ENCODE measurements around the gene WDR27. TPM values are rescaled to one million over a fixed set of nuclear protein-coding genes. Genes with fewer than 3 reads are reported as not detected.

WDR27 gene
- total and polyA plus RNA-seq, 2 experiments from 2014 or later, result 54.4 to 83.0 TPM

DNA sequence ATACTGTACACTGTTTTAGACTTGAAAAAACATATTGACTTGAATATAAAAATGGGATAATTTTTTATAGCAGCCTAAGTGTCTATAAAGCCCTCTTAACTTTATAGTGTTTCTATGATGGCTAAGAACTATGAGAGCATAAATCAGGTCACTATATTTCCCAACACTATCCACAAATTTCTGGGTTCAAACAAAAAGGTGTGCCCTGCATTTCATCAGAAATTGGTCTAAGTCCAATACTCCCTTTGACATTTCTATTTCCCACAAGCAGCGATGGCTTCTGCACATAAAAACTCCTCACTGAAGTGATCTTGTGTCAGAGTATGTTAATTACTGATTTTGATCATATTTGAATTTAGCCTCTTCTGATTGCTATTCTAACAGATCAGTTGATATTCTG is 143.9 kb downstream of the WDR27 start:
- no peaks in the 10 kb centered on the region for H3K36me3 ChIP-seq
- H3K4me3 ChIP-seq, result no peak overlapping the region
- H3K27me3 ChIP-seq, result no peaks in the 10 kb centered on the region
- no peak overlapping the region for H3K27ac ChIP-seq
- H3K4me1 ChIP-seq (ENCODE audit: low read depth), result no peaks in the 10 kb centered on the region
- TF ChIP-seq, protein P1, sequence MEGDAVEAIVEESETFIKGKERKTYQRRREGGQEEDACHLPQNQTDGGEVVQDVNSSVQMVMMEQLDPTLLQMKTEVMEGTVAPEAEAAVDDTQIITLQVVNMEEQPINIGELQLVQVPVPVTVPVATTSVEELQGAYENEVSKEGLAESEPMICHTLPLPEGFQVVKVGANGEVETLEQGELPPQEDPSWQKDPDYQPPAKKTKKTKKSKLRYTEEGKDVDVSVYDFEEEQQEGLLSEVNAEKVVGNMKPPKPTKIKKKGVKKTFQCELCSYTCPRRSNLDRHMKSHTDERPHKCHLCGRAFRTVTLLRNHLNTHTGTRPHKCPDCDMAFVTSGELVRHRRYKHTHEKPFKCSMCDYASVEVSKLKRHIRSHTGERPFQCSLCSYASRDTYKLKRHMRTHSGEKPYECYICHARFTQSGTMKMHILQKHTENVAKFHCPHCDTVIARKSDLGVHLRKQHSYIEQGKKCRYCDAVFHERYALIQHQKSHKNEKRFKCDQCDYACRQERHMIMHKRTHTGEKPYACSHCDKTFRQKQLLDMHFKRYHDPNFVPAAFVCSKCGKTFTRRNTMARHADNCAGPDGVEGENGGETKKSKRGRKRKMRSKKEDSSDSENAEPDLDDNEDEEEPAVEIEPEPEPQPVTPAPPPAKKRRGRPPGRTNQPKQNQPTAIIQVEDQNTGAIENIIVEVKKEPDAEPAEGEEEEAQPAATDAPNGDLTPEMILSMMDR (IDR thresholded peaks at IDR 0.05; ENCODE audit: low read depth, low read length), result no peak
- no peaks in the 10 kb centered on the region for H3K9me3 ChIP-seq (ENCODE audit: low read depth)
- DNase-seq (ENCODE audit: low read depth in 1 of 2, low spot score in 1 of 2), result no peak

DNA sequence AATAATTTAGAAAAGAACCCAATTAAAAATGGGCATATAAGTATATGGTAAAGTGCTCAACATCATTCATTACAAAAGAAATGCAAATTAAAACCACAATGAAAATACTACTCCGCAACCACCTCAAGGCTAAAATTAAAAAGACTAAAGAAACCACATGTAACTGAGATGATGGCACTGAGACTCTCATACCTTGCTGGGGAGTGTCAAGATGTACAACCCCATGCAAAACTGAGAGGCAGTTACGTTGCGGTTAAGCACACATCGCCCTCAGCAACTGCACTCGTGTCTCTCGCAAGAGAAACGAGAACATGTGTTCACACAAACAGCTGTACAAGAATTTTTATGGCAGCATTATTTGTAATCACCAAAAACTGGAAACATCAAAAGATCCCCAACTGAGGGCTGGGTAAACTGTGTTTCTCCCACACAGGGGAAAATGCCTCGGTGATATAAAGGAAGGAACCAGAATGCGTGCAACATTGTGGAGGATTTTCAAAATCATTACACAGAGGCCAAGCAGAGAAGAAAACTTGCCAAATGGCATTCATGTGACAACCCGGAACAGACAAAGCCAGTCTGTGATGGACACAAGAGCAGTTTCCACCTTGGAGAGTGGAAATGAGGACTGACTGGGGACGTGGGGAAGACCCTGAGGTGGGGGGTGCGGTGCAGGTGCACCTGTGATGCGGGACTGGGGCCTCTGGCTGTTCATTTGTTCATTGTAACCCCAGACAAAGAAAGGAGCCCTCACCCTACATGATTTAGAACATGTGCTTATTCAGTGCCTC is 144.9 kb downstream of the WDR27 start:
- no peak for DNase-seq (ENCODE audit: low read depth in 1 of 2, low spot score in 1 of 2)
- H3K9me3 ChIP-seq (ENCODE audit: low read depth), result no peaks in the 10 kb centered on the region
- no peaks in the 10 kb centered on the region for H3K4me1 ChIP-seq (ENCODE audit: low read depth)
- no peaks in the 10 kb centered on the region for H3K27me3 ChIP-seq
- TF ChIP-seq, protein P1 (IDR thresholded peaks at IDR 0.05; ENCODE audit: low read depth, low read length), result no peak
- no peaks in the 10 kb centered on the region for H3K36me3 ChIP-seq
- no peak overlapping the region for H3K27ac ChIP-seq
- no peak overlapping the region for H3K4me3 ChIP-seq

DNA sequence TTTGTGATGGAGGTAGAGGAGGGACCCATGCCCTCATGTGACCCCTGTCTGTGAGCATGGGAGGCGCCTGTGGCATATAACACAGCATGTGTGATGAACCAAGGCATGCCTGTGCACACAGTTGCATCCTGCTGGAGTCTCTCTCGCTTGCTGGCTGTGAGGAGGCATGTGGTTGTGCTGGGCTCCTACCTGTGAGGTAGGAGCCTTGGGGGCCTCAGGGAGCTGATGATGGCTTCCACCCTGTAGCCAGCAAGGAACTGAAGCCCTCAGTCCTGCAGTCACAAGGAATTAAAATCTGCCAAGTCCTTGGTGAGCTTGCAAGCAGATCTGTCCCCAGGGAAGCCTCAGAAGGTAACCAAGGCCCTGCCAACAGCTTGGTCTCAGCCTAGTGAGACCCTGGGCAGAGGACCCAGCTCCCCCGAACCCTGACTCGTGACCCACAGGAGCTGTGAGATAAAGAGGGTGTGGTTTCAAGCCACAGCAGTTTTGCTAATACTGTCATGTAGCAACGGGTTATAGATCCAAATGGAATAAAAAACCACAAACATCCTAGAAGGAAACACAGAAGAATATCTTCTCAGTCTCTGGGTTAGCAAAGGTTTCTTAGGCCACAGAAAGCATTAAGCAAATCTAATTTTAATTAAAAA is 145.7 kb downstream of the WDR27 start:
- no peak overlapping the region for H3K4me3 ChIP-seq
- TF ChIP-seq, protein P1 (IDR thresholded peaks at IDR 0.05; ENCODE audit: low read depth, low read length), result no peak

DNA sequence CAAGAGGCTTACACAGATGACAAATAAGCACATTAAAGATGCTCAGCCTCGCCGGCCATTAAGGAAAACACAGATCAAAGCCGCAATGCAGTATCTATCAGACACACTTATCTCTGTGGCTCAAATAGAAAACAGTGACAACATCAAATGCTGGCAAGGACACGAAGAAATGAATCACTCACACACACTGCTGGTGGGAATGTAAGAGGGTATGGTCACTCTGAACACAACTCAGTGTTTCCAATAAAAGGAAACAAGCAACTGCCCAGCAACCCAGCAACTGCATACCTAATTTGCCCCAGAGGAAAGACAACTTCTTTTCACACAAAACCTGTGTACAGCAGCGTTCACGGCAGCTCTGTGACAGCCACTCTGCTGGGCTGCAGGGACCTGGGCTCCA is 155.8 kb downstream of the WDR27 start:
- no peak overlapping the region for H3K27ac ChIP-seq
- H3K27me3 ChIP-seq, result no peaks in the 10 kb centered on the region
- no peaks in the 10 kb centered on the region for H3K36me3 ChIP-seq
- H3K9me3 ChIP-seq (ENCODE audit: low read depth), result no peaks in the 10 kb centered on the region
- TF ChIP-seq, protein P1 (IDR thresholded peaks at IDR 0.05; ENCODE audit: low read depth, low read length), result no peak
- H3K4me3 ChIP-seq, result no peak overlapping the region
- H3K4me1 ChIP-seq (ENCODE audit: low read depth), result no peaks in the 10 kb centered on the region
- peak in 1 of 2 donors; percentile 34 for DNase-seq (ENCODE audit: low read depth in 1 of 2, low spot score in 1 of 2)

More for the DNA sequence above, 145.7 kb downstream of the WDR27 start:
- H3K36me3 ChIP-seq, result no peaks in the 10 kb centered on the region
- H3K27ac ChIP-seq, result no peak overlapping the region
- H3K4me1 ChIP-seq (ENCODE audit: low read depth), result no peaks in the 10 kb centered on the region
- no peak for DNase-seq (ENCODE audit: low read depth in 1 of 2, low spot score in 1 of 2)
- H3K9me3 ChIP-seq (ENCODE audit: low read depth), result no peaks in the 10 kb centered on the region
- H3K27me3 ChIP-seq, result no peaks in the 10 kb centered on the region

DNA sequence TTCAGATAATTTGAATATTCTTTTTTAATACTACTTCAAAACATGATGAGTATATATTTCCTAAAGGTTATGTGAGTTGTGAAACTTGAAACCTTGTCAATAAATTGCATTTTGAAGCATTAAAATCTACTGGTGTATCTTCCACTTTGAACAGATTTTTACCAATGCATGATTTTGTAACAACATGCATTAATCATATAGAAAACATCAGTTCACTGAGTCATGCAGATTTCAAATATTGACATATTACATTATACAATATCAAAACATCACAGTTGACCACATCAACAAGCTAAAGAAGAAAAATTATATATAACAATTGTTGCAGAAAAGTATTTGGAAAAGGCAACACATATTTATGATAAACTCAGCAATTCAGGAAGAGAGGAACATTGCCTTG is 158.1 kb downstream of the WDR27 start:
- no peaks in the 10 kb centered on the region for H3K27me3 ChIP-seq
- no peak overlapping the region for H3K4me3 ChIP-seq
- no peak for DNase-seq (ENCODE audit: low read depth in 1 of 2, low spot score in 1 of 2)
- no peak overlapping the region for H3K27ac ChIP-seq
- H3K4me1 ChIP-seq (ENCODE audit: low read depth), result no peaks in the 10 kb centered on the region
- H3K9me3 ChIP-seq (ENCODE audit: low read depth), result no peaks in the 10 kb centered on the region
- H3K36me3 ChIP-seq, result no peaks in the 10 kb centered on the region
- TF ChIP-seq, protein P1 (IDR thresholded peaks at IDR 0.05; ENCODE audit: low read depth, low read length), result no peak
